Endometrium (tissue), 2 donors: Measurements from ENCODE around the gene PPP1R3E.
"Not testable (repeated sequence)": the region's sequence is repeated elsewhere in the genome, so short reads cannot be mapped to it uniquely, and the experiment has no call there.

Experiments used
- FAIRE-seq: peaks from 2 replicates; lab custom pipeline; 2012; peaks lifted over from hg19 to GRCh38; lab: Jason Lieb, UNC
- donor health status: control.
- donor health status: control.

Gene PPP1R3E, protein sequence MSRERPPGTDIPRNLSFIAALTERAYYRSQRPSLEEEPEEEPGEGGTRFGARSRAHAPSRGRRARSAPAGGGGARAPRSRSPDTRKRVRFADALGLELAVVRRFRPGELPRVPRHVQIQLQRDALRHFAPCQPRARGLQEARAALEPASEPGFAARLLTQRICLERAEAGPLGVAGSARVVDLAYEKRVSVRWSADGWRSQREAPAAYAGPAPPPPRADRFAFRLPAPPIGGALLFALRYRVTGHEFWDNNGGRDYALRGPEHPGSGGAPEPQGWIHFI

DNA sequence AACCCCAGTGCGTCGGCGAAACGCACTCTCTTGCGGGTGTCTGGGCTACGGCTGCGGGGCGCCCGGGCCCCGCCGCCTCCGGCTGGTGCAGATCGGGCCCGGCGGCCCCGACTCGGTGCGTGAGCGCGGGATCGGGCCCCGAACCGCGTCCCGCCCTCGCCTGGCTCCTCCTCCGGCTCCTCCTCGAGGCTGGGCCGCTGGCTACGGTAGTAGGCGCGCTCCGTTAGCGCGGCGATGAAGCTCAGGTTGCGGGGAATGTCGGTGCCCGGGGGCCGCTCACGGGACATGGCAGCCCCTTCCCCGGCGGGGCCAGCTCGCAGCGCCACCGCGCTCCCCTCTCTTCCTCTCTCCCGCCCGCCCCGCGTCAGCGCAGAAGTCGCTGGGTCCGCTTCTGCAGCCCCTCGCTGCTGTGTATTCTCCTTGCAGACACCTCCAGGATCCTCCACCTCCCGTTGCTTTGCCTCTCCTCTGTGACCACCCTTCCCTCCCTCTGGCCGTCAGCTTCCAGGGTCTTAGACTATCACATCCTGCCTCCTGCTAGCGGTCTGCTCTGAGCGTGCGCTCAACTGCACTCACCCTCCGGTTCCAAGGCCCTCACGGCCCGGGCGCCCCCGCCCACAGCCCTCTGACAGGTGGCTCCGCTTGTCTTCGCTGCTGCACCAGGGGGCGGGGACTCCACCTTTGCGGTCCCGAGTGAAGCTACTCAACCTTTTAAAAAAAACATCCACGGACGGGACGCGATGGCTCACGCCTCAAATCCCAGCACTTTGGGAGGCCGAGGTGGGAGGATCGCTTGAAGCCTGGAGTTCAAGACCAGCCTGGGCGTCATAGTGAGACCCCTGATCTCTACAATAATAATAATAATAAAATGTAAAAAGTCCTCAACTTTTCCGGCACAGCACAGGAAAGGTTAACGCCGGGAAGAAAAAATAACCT lies at the start of gene PPP1R3E:
Gene PPP1R3E (minus strand): TSS at position 570 of the 936 bp plus-strand sequence. CDS start 283 bp downstream, at position 287.
- no peak for FAIRE-seq

DNA sequence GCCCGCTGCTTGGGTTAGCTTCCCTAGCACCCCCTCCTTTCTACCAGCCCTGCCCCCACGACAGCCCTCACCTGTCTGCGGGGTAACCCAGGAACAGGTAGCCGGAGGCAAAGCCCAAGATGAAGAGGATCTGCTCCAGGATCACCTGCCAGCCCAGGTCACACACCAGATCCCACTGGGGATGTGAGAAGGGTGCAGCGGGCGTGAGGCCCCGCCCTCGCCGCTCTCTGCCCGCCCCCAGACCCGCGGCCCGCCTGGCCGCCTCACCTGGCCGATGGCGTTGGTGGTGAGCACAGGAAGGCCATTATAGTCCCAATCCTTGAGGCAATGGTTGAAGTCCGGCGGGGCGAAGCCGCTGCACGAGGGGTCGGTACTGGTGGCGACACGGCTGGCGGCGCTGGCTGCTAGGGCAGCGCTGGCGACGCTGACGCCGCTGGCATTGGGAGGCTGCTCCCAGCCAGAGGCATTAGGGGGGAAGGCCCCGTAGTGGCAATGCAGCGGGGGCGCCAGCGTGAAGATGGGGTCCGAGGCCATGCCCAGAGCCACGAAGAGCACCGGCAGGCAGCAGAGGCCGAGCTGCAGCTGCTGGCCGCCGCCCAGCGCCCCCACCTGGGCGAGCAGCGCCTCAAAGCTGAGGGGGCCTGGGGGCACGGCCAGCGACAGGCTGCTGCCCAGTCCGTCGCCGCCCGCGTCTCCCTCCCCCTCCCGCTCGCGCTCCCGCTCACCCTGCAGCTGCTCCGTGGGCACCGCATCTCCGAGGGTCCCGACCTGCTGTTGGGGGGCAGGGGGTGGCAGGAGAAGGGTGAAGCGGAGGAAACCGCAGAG lies 49.2 kb upstream of the PPP1R3E start:
- no peak for FAIRE-seq

DNA sequence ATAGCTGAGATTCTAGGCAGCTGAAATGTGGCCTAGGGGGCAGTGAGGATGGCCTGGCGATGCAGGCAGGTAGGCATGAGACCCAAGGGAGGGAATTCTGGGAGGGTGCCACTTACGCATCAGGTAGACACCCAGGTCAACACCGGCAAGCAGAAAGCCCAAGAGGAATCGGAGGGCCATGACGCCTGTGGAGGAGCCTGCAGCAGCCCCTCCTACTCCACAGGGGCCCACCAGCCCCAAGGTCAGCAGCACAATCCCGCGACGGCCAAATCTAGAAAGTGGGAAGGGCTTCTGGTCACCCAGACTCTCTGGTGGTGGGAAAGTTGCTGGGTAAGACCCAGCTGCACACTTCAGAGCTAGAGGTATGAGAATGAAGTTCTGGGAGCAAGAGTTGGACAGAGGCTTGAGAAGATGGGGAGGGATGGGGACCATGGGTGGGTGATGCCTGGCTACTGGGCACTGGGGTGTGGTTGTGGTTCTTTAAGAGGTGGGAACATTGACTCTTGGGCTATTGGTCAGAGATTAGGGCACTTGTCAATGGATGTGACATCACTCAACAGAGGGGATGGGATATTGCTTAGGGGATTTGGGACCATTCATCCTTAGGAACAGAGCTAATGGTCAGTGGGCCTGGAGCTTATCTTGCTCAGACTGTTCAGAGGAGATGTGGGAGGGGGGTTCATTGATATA lies 46.6 kb upstream of the PPP1R3E start:
- no peak for FAIRE-seq

DNA sequence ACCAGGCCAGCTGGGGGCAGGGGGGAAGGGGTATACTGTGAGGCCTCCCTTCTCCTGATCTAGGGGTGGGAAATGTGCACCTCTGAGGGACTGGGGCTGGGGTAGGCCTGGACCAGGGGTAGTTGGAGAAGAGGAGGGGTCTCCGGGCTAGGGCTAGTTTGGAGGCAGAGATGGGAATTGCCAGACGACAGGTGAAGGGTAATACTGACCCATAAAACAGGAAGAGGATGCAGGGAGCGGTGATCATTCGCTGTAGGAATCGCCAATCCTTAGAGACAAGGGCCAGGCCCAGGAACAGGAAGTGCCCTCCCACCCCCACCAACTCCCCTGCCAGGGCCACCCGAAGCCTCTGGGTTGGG lies 45.6 kb upstream of the PPP1R3E start:
- FAIRE-seq: no peak

DNA sequence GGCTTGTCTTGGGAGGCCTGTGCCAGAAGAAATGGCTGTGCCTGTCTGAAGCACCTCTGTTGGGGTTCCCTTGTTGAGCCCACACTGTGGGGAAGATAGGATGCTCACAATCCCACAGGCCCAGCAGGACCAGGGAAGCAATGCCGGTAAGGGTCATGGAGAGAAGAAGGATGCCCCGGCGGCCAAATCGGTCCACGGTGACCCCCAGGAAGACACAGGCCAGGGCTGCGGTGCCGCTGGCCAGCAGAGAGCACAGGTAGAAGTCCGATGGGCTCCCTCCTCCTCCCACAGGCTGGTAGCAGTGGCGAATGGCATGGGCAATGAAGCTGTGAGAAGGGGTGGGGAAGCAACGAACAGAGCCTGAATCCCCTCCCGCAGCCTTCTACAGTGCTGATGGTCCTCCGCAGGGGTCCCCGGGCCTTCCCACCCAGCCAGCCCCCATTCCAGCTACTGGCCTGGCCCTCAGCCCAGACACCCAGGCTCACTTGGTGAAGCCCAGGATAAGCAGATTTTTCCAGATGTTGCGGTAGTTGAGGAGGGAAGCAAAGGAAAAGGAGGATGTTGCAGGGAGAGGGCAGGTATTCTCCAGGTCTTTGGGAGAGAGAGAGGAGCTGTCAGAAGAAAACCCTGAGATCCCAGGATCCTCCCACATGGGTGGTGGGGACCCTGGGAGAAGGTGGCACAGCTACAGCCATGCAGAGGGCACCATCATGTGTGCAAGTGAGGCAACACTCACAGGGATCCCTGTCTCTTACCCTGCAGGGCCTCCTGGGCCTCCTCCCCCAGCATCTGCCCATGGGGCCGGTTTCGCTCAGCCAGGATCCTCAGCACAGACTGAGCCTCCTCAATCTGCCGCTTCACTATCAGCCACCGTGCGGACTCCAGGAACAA lies 45.0 kb upstream of the PPP1R3E start:
- no peak for FAIRE-seq

DNA sequence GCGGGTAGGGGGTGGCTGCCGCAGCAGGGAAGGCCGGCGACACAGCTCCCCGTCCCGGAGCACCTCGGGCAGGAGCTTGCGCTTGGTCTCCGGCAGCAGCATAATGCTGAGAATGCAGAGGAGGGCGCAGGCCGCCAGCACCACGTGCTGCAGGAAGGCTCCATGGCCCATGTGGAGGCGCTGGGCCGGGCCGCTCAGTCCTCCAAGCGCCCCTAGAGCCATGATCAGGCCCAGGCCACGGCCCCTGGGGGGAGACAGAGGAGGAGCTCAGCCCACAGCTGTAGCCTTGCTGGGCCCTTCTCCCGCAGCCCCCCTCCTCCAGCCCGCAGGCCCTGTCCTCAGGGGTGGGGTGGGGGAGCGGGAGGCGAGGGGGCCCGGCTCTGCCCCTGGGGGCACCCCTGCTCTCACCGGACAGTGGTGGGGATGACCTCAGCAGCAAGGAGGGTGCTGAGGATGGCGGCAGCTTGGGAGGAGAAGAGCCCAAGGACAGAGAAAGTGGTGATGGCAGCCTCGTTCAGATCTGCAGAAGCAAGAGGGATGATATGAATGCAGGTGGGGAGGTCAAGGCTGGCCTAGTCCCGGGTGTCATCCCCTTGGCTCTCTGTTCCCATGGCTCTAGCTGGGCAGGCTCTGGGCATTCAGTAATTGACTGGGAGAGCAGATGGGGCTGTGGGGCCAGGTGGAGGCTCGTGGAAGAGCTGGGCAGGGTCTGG lies 44.2 kb upstream of the PPP1R3E start:
- no peak for FAIRE-seq

DNA sequence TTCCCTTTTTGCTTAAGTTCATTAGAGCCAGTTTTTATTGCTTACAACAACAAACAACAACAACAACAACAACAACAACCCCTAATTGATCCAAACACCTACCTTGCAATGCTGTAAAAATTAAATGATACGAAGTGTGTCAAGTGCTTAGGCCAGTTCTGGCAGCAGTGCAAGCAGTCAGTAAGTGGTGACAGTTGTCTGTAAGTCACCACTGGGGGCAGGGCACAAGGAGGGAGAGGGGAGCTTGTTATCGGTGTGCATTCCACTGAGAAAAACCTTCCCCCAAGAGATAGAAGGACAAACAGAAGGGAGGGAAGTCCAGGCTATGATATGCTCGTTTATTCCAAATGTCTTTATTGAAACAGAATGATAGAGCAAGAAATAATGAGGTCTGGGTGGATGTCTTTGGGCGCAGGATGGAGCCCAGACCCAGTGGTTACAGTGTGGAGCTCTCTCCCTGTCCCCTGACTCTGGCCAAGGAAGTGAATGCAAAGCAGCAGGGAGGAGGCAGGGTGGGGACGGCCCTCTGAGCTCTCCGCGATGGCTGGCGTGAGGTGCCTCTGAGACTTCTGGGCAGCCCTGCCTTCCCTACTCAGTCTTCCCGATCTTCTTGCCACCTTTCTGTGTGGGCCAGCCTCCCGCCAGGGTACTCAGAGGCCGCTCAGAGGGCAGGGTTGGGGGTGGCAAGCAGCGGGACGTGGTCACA lies 43.5 kb upstream of the PPP1R3E start:
- no peak for FAIRE-seq

DNA sequence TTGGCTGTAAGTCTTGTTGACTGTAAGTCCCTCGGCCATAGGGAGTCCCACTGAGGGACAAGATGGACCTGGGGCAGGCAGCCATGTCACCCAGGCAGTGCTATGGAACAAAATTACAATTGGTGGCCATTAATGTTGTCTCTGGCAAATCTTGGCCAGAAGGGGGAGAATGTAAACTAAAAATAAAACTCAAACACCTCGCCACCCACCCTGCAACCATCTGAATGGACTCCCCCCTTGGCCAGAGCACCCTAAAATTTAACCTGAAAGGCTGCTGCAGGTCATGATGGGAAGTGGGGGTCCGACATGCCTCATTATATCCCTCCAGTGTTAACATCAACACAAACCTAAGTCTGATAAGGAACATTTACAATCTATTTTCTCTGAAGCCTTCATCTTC lies 41.8 kb upstream of the PPP1R3E start:
- FAIRE-seq: no peak

DNA sequence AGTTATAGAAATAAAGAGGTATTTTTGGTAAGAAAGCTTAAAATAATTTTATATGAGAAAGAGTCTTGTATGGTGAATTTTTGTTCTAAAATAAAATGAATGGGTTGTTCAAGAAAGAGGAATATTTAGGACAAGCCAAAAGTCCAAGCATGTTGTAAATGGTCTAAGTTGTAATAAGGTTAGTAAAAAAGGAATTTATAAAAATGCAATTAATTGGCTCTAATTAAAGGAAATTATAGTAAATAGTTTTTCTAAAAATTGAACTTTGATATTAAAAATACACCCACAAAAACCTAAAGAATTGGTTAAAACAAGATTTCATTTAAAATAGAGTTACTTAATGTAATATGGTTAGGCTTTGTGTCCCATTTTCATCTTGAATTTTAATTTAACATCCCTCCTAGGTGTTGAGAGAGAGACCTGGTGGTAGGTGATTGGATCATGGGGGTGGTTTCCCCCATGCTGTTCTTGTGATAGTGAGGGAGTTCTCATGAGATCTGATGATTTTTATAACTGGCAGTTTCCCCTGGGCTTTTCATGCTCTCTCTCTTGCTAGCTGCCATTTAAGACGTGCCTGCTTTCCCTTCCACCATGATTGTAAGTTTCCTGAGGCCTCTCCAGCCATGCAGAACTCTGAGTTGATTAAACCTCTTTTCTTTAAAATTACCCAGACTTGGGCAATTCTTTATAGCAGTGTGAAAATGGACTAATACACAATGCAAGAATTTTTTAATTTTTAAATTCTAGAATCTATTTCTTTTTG lies 37.0 kb upstream of the PPP1R3E start:
- no peak for FAIRE-seq

DNA sequence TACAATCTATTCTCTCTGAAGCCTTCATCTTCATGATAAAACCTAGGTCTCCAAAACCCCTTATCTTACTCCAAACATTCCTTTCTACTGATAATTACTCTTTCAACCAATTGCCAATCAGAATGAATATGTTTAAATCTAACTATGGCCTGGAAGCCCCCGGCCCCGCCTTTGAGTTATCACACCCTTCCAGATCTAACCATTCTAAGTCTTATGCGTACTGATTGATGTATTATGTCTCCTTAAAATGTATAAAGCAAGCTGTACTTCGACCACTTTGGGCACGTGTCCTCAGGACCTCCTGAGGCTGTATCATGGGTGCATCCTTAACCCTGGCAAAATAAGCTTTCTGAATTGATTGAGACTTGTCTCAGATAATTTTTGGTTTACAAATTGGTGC lies 33.0 kb upstream of the PPP1R3E start:
- FAIRE-seq: no peak

DNA sequence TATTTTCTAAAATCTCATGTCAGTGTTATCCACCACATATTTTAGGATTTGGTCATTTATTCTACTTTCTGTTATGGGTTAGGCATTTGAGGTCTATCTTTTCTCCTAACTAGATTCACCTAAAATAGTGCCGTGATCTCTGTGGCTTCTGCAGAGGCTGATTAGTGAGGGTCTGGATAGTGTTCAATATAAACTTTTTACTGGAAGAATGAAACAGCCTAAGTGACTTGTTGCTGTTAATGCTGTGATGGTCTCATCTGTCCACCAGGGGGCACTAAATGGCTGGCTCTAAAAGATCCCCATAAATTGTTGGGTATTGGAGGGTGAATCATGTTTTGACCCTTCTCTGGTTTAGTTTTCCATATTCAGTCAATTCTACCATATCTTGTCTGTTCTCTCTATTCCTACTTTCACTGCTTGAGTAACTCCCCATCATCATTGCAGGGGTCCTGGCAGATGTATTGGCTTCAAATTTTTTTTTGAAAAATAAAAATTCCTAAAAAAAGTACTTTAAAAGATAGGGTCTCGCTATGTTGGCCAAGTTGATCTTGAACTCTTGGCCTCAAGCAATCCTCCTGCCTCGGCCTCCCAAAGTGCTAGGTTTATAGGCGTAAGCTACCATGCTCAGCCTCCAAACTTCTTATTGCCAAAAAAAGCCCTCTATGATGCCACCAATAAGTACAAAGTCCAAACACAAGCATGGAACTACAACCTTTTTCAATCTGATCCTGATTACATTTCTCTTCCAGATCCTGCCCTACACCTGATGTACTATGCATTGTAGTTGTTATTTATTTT lies 25.5 kb upstream of the PPP1R3E start:
- FAIRE-seq: peak; percentile 54

DNA sequence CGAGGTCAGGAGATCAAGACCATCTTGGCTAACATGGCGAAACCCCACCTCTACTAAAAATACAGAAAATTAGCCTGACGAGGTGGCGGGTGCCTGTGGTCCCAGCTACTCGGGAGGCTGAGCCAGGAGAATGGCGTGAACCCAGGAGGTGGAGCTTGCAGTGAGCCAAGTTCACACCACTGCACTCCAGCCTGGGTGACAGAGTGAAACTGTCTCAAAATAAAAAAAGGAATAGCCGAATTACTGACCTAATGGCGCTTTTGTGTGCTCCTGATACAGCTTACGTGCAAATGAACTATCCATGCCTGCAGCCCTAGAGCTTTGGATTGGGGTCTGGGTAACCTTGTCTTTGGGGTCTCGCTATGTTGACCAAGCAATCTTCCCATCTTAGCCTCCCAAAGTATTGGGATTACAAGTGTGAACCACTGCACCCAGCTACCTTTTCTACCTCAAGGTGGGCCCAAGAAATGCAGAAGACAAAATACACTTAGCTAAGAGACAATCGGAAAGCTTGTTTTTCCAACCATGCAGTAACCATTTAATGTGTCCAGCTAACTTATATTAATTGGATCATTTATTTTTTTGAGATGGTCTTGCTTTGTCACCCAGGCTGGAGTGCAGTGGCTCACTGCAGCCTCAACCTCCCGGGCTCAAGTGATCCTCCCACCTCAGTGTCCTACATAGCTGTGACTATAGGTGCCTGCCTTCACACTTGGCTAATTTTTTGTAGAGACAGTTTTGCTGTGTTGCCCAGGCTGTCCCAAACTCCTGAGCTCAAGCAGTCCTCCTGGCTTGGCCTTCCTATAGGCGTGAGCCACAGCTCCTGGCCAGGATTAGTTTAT lies 24.1 kb upstream of the PPP1R3E start:
- FAIRE-seq: no peak

DNA sequence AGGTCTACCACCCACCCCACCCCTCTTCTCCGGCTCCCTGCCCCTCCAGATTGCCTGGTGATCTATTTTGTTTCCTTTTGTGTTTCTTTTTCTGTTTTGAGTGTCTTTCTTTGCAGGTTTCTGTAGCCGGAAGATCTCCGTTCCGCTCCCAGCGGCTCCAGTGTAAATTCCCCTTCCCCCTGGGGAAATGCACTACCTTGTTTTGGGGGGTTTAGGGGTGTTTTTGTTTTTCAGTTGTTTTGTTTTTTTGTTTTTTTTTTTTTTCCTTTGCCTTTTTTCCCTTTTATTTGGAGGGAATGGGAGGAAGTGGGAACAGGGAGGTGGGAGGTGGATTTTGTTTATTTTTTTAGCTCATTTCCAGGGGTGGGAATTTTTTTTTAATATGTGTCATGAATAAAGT lies 23.1 kb upstream of the PPP1R3E start:
- not testable (repeated sequence) for FAIRE-seq

DNA sequence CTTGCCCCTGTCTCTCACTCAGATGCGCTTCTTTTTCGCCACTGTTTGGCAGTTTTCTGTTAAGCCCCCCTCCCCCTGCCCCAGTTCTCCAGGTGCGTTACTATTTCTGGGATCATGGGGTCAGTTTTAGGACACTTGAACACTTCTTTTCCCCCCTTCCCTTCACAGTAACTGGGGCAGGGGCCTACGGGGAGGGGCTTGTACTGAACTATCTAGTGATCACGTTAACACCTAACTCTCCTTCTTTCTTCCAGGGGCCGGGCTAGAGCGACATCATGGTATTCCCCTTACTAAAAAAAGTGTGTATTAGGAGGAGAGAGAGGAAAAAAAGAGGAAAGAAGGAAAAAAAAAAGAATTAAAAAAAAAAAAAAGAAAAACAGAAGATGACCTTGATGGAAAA lies 22.3 kb upstream of the PPP1R3E start:
- FAIRE-seq: no peak

DNA sequence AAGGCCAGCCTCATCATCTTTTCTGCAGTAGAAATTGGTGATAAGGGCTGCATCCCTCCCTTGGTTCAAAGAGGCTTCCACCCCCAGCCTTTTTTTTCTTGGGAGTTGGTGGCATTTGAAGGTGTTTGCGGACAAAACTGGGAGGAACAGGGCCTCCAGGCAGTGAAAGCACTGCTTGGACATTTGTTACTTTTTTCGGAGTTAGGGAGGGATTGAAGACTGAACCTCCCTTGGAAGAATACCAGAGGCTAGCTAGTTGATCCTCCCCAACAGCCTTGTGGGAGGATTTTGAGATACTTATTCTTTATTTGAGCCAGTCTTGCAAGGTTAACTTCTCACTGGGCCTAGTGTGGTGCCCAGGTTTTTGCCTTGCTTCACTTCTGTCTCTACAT lies 21.8 kb upstream of the PPP1R3E start:
- FAIRE-seq: no peak

DNA sequence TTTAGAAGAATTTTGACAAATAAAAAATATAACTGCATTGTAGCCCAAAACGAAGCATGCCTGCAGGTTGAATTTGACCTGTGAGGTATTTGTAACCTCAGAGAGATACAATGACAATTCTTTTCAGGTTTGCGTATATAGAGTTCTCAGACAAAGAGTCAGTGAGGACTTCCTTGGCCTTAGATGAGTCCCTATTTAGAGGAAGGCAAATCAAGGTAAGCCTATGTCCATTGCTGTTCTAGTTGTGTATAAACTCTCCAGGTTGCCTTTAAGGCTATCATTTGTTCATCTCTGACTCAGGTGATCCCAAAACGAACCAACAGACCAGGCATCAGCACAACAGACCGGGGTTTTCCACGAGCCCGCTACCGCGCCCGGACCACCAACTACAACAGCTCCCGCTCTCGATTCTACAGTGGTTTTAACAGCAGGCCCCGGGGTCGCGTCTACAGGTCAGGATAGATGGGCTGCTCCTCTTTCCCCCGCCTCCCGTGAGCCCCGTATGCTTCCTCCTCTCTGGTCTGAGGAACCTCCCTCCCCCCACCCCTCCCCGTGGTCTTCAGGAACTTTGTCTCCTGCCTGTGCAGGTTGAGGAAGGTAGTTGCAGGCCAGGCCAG lies 21.3 kb upstream of the PPP1R3E start:
- no peak for FAIRE-seq
